Measurements from ENCODE around the gene CATSPERZ. TPM values are rescaled to one million over a fixed set of nuclear protein-coding genes. Genes with fewer than 3 reads are reported as not detected.

The CATSPERZ gene
- total RNA-seq, 8 experiments from 2014 or later, result 0.76 to 1.9 (median 1.2) TPM; not detected in 3

DNA sequence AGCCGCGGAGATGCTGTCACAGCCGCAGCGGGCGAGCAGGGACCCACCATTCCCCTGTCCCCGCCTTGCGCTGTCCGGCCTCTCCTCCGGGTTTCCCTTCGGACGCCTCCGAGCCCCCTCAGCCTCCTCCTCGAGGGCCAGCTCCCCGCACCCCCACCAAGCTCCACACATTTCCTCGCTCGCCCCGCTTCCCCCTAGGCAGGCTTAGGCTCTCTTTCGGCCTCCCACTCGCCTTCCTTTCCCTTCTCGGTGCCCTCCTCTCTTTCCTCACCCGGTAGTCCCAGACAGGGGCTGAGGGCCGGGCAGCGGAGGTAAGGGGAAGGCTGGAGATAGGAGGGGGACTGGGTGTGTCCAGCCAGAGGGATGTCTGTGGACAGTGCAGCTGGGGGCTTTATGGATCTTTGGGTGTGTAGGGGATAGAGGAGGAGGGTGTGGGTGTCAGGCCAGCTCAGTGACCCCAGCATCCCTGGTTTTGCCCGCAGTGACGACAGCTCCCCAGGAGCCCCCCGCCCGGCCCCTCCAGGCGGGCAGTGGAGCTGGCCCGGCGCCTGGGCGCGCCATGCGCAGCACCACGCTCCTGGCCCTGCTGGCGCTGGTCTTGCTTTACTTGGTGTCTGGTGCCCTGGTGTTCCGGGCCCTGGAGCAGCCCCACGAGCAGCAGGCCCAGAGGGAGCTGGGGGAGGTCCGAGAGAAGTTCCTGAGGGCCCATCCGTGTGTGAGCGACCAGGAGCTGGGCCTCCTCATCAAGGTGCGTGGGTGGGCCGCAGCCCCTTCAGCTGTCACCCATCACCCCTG lies 7.5 kb upstream of the CATSPERZ start:
- Histone ChIP-seq H3K4me3 (peak overlapping the region; percentile 29 to 39 (median 34)), H3K27ac (no peak overlapping the region), H3K4me1 (replicated peaks in 1 of 2) (peaks cover 3 to 10% of the 10 kb centered on the region in 2 donors)
- ATAC-seq (replicated peaks in 6 of 8), result peak in 6 of 8 experiments; percentile 12 to 43 (median 36)
- 13 to 100% (median 91%) methylated on average over 2 to 7 of the region's 42 CpGs; no CpG with 5 or more reads in 7 of the 10 experiments for WGBS, 10 experiments
- in situ Hi-C loops (cut with MboI; ENCODE audit: low pct_unique_long_range_greater_than_20kb in 2 of 9, low sequenced_read_pairs in 9 of 9, unreplicated experiment in 9 of 9), result no loop called here

DNA sequence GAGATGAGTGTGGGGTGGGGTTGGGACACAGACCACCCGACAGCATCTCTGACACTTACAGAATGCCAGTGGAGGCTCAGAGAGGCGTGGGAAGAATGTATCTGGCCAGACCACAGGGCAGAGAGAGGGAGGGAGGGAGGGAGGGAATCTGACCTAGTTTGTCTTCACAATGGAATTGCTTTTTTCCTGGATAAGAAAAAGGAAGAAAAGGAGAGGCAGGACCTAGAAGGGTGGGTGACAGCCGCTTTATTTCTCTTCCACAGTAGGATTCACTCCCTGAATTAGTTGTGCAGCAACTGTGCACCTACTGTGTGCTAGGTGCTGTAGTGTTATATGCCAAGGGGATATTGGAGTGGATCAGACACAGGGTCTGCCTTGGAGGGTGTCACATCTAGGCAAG lies 5.4 kb upstream of the CATSPERZ start:
- WGBS, 10 experiments, result 0 to 80% (median 60%) methylated on average over 1 of the region's 3 CpGs; no CpG with 5 or more reads in 7 of the 10 experiments
- H3K4me3 ChIP-seq, result no peak overlapping the region

DNA sequence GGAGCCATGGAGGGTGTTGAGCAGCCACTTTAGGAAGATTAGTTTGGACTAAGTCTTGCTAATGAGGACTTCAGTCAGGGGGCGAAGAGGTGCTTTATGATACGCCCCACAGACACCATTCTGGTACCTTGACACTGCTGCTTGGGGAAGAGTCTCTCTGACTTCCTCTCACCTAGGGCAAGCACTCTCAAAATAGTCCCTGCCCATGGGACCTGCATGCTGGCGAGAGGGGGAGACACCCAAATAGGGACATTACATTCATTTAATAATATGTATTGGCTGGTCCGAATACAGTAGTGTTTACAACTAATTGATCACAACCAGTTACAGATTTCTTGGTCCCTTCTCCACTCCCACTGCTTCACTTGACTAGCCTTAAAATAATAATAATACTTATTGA lies 4.4 kb upstream of the CATSPERZ start:
- Histone ChIP-seq H3K4me3 (no peak overlapping the region), H3K27ac (no peak overlapping the region), H3K4me1 (replicated peaks in 1 of 2) (peaks cover 3 to 26% of the 10 kb centered on the region in 2 donors)
- ATAC-seq (replicated peaks in 6 of 8), result no peak
- in situ Hi-C loops (cut with MboI; ENCODE audit: low pct_unique_long_range_greater_than_20kb in 2 of 9, low sequenced_read_pairs in 9 of 9, unreplicated experiment in 9 of 9), result no loop called here
- WGBS, 10 experiments, result 52 to 100% (median 83%) methylated on average over 1 to 2 of the region's 4 CpGs; no CpG with 5 or more reads in 6 of the 10 experiments

More for the DNA sequence above, 5.4 kb upstream of the CATSPERZ start:
- in situ Hi-C loops (cut with MboI; ENCODE audit: low pct_unique_long_range_greater_than_20kb in 2 of 9, low sequenced_read_pairs in 9 of 9, unreplicated experiment in 9 of 9), result no loop called here
- peaks cover 3 to 20% of the 10 kb centered on the region in 2 donors for H3K4me1 ChIP-seq (replicated peaks in 1 of 2)
- ATAC-seq (replicated peaks in 6 of 8), result peak in 1 of 8 experiments; percentile 4
- no peak overlapping the region for H3K27ac ChIP-seq

DNA sequence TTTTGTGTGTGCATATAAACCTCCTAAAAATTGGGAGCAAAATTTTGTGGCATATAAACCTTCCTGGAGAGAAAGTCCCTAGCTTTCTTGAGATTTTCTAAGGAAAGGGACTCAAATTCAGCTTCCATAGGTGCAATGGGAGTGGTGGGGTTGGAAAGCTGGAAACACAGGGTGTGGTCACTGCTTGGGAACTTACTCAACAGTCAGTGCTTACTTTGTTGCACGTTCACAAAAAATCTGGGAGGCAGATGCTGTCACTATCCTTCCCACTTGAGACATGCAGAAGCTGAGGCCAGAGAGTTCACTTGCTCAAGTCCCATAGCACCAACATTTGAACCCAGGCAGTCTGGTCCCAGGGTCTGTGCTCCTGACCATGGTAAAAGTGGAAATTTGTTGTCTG lies 3.9 kb upstream of the CATSPERZ start:
- Histone ChIP-seq H3K27ac (no peak overlapping the region), H3K4me3 (no peak overlapping the region), H3K4me1 (replicated peaks in 1 of 2) (peaks cover 1 to 24% of the 10 kb centered on the region in 2 donors)
- in situ Hi-C loops (cut with MboI; ENCODE audit: low pct_unique_long_range_greater_than_20kb in 2 of 9, low sequenced_read_pairs in 9 of 9, unreplicated experiment in 9 of 9), result no loop called here
- peak in 2 of 8 experiments; percentile 7 to 21 for ATAC-seq (replicated peaks in 6 of 8)
- WGBS, 10 experiments, result 0 to 60% (median 8%) methylated on average over 1 of the region's 1 CpG; no CpG with 5 or more reads in 4 of the 10 experiments

DNA sequence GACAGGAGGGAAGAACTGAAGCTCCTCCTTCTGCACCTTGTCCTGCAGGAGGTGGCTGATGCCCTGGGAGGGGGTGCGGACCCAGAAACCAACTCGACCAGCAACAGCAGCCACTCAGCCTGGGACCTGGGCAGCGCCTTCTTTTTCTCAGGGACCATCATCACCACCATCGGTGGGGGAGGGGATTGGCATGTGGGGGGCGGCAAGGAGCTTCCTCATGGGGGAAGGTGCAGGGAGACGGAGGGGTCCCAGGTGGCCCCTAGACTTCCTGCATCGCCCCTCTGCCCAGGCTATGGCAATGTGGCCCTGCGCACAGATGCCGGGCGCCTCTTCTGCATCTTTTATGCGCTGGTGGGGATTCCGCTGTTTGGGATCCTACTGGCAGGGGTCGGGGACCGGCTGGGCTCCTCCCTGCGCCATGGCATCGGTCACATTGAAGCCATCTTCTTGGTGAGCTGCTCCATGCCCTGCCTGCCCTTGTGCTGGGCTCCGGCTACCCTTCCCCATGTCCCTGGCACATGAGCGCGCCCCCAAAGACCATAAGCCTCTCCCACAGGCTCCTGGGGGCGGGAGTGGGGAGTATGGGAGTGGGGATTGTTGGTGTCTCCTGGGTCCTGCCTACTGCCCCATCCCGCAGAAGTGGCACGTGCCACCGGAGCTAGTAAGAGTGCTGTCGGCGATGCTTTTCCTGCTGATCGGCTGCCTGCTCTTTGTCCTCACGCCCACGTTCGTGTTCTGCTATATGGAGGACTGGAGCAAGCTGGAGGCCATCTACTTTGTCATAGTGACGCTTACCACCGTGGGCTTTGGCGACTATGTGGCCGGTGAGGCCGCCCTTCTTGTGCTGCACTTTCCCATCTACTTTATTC lies 3.1 kb upstream of the CATSPERZ start:
- peak in 1 of 8 experiments; percentile 8 for ATAC-seq (replicated peaks in 6 of 8)
- no peak overlapping the region for H3K27ac ChIP-seq
- WGBS, 10 experiments, result 4 to 10% (median 10%) methylated on average over 2 to 16 of the region's 34 CpGs; no CpG with 5 or more reads in 5 of the 10 experiments
- no peak overlapping the region for H3K4me3 ChIP-seq
- H3K4me1 ChIP-seq (replicated peaks in 1 of 2), result peaks cover 0 to 22% of the 10 kb centered on the region in 2 donors
- in situ Hi-C loops (cut with MboI; ENCODE audit: low pct_unique_long_range_greater_than_20kb in 2 of 9, low sequenced_read_pairs in 9 of 9, unreplicated experiment in 9 of 9), result no loop called here

DNA sequence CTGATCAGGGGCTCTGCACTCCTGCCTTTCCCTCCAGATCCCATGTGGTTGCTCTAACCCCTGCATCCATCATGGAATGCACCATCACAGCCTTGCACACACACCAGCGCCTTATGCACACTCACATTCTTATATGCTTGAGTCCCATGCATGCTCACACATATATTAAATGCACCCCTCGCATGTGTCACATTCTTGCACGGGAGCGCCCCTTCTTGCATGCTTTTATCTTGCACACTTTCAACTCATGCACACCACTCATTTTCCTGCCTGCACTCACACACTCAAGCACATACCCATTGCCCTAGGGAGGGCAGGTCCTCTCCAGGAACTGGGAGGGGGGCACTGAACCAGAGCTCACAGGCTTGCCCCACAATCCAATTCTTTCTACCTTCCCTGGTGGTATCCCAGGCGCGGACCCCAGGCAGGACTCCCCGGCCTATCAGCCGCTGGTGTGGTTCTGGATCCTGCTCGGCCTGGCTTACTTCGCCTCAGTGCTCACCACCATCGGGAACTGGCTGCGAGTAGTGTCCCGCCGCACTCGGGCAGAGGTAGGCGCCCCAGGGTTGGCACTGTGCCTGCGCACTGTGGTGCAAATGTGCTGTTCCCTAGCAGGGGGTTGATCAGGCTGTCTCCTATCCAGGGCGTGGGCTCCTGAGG lies 2.3 kb upstream of the CATSPERZ start:
- 29 to 93% (median 77%) methylated on average over 1 to 15 of the region's 18 CpGs; no CpG with 5 or more reads in 1 of the 10 experiments for WGBS, 10 experiments
- H3K4me3 ChIP-seq, result no peak overlapping the region
- no peak for ATAC-seq (replicated peaks in 6 of 8)
- in situ Hi-C loops (cut with MboI; ENCODE audit: low pct_unique_long_range_greater_than_20kb in 2 of 9, low sequenced_read_pairs in 9 of 9, unreplicated experiment in 9 of 9), result no loop called here
- H3K27ac ChIP-seq, result no peak overlapping the region
- H3K4me1 ChIP-seq (replicated peaks in 1 of 2), result peaks cover 0 to 22% of the 10 kb centered on the region in 2 donors

DNA sequence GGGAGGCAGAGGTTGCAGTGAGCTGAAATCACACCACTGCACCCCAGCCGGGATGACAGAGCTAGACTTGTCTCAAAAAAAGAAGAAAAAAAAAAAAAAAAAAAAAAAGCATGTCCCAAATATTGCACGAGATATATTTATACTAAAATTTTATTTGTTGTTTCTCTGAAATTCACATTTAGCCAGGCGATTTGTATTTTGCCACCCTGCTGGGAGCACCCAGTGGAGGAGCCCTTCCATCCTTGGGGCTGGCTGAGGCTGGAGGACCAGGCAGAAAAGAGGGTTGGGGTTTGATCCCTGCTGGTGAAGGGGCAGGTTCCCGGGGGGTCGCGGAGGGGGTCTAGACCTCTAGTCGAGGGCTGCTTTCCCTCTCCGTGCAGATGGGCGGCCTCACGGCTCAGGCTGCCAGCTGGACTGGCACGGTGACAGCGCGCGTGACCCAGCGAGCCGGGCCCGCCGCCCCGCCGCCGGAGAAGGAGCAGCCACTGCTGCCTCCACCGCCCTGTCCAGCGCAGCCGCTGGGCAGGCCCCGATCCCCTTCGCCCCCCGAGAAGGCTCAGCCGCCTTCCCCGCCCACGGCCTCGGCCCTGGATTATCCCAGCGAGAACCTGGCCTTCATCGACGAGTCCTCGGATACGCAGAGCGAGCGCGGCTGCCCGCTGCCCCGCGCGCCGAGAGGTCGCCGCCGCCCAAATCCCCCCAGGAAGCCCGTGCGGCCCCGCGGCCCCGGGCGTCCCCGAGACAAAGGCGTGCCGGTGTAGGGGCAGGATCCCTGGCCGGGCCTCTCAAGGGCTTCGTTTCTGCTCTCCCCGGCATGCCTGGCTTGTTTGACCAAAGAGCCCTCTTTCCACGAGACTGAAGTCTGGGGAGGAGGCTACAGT lies 952 bp upstream of the CATSPERZ start:
- in situ Hi-C loops (cut with MboI; ENCODE audit: low pct_unique_long_range_greater_than_20kb in 2 of 9, low sequenced_read_pairs in 9 of 9, unreplicated experiment in 9 of 9), result no loop called here
- no peak overlapping the region for H3K27ac ChIP-seq
- H3K4me1 ChIP-seq (replicated peaks in 1 of 2), result peaks cover 5 to 26% of the 10 kb centered on the region in 2 donors
- 24 to 59% (median 29%) methylated on average over 1 to 9 of the region's 60 CpGs; no CpG with 5 or more reads in 5 of the 10 experiments for WGBS, 10 experiments
- peak overlapping the region in 2 of 5 donors; percentile 7 to 9 for H3K4me3 ChIP-seq
- ATAC-seq (replicated peaks in 6 of 8), result peak; percentile 6 to 39 (median 29)

DNA sequence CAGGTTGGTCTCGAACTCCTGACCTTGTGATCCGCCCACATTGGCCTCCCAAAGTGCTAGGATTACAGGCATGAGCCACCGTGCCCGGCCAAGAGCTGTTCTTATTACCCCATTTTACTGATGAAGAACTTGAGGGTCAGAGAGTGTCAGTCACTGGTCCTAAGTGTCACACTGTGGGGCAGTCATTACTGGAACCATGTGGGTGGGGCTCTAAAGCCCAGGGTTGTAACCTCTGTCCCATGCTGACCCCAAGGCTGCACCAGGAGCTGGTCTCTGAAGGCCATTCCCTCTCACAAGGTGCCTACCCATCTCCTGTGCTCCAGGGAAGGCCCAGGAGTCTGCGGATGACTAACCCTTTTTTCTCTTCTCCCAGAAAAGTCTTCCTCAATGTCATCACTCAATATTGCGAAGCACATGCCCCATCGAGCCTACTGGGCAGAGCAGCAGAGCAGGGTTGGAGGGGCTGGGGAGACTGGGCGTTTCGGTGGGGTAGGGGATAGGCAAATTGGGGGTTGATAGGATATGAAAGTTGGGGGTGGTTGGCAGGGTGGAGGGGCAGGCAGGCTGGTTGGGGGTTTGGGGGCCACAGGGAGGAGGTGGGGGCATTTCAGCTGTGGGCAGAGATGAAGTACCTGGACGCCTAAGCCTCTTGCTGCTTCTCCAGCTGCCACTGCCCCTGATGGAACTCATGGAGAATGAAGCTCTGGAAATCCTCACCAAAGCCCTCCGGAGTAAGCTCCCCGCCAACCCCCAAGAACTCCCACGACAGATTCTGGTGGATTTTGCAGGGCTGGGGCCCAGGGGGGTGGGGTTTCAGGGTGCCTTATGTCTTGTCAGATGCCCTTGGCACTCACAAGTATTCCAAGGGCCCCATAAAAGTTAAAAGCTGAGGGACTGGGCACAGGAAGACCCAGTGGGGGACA lies 3.2 kb downstream of the CATSPERZ start:
- WGBS, 10 experiments, result 67 to 95% (median 85%) methylated on average over 3 to 4 of the region's 13 CpGs; no CpG with 5 or more reads in 7 of the 10 experiments
- peak overlapping the region in 1 of 5 donors; percentile 35 for H3K4me3 ChIP-seq
- no peak overlapping the region for H3K27ac ChIP-seq
- ATAC-seq (replicated peaks in 6 of 8), result no peak
- in situ Hi-C loops (cut with MboI; ENCODE audit: low pct_unique_long_range_greater_than_20kb in 2 of 9, low sequenced_read_pairs in 9 of 9, unreplicated experiment in 9 of 9), result no loop called here
- H3K4me1 ChIP-seq (replicated peaks in 1 of 2), result peaks cover 12 to 27% of the 10 kb centered on the region in 2 donors

DNA sequence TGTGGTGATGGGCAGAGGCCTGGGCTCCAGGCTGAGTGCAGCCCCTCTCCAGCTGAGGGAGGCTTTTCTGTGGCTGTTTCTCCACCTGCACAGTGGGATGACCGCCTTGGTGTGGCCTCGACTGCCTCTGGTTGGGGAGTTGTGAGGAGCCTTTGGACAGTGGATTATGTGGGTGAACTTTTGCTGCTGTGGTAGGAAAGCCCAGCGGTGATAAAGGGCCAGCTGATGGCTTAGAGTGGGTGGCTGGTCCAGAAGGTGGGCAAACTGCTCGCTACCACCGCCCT lies 3.8 kb downstream of the CATSPERZ start:
- Histone ChIP-seq H3K4me3 (peak overlapping the region; percentile 35 to 67 (median 40)), H3K4me1 (replicated peaks in 1 of 2) (peaks cover 12 to 27% of the 10 kb centered on the region in 2 donors), H3K27ac (no peak overlapping the region)
- in situ Hi-C loops (cut with MboI; ENCODE audit: low pct_unique_long_range_greater_than_20kb in 2 of 9, low sequenced_read_pairs in 9 of 9, unreplicated experiment in 9 of 9), result no loop called here
- WGBS, 10 experiments, result 0 to 72% (median 40%) methylated on average over 1 to 2 of the region's 5 CpGs; no CpG with 5 or more reads in 7 of the 10 experiments
- no peak for ATAC-seq (replicated peaks in 6 of 8)

DNA sequence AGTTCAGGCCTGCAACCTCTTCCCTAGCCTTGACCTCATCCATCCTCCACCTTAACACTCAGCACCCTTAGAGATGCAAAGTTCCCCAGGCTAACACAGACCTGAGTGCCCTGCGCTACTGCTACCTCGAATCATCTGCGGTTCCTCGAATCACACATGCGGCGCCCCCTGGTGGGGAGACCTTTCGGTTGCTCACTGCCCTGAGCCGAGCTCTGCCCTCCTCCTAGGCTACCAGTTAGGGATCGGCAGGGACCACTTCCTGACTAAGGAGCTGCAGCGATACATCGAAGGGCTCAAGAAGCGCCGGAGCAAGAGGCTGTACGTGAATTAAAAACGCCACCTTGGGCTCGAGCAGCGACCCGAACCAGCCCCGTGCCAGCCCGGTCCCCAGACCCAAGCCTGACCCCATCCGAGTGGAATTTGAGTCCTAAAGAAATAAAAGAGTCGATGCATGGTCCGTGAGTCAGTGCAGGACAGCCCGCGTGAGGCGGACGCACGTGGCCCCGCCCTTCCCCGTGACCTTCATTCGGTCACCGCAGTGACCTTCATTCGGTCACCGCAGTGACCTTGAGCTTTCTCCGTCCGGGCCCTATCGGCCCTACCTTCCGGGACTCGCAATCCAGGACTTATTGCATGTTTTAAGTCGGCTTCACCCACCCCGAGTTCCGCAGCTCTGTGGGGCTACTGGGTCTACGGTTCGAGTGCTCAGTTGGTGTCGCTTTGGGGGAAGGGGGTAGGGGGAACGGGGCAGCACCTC lies 4.3 kb downstream of the CATSPERZ start:
- ATAC-seq (replicated peaks in 6 of 8), result peak; percentile 25 to 44 (median 36)
- peak overlapping the region; percentile 66 to 68 for H3K27ac ChIP-seq
- H3K4me1 ChIP-seq (replicated peaks in 1 of 2), result peaks cover 12 to 22% of the 10 kb centered on the region in 2 donors
- 0 to 8% (median 1%) methylated on average over 2 to 19 of the region's 46 CpGs; no CpG with 5 or more reads in 2 of the 10 experiments for WGBS, 10 experiments
- in situ Hi-C loops (cut with MboI; ENCODE audit: low pct_unique_long_range_greater_than_20kb in 2 of 9, low sequenced_read_pairs in 9 of 9, unreplicated experiment in 9 of 9), result no loop called here
- H3K4me3 ChIP-seq, result peak overlapping the region; percentile 35 to 67 (median 40)
